Left lung (tissue), 10 donors: ENCODE data around the gene GPR171. TPM values are rescaled to one million over a fixed set of nuclear protein-coding genes. Genes with fewer than 3 reads are reported as not detected.

Source experiments
- ATAC-seq: fragments of 200-7000 bp; cut with Tn5 transposase; one replicate; pipeline ENCODE4 v1.9.1; 2020; ENCODE audit warnings: moderate library complexity
- DNase-seq, 4 donors: peaks; one replicate each; pipeline ENCODE4 v3.0.0-alpha.2; 2013 to 2020
- H3K27ac ChIP-seq, 2 donors: fragments of 200-600 bp; sonication (generic) in 1 of 2; one replicate each; pipeline versions ENCODE4 v1.5.0 to v1.8.0; 2020 to 2021
- H3K27me3 ChIP-seq, 2 donors: fragments of 200-600 bp; sonication (generic) in 1 of 2; one replicate each; pipeline versions ENCODE4 v1.5.0 to v1.8.0; 2020 to 2021
- H3K36me3 ChIP-seq, 2 donors: fragments of 200-600 bp; sonication (generic) in 1 of 2; one replicate each; pipeline versions ENCODE4 v1.5.0 to v1.8.0; 2020 to 2021
- H3K4me1 ChIP-seq, 2 donors: fragments of 200-600 bp; one replicate each; pipeline ENCODE4 v1.8.0; 2021
- H3K4me3 ChIP-seq, 2 donors: fragments of 200-600 bp; sonication (generic) in 1 of 2; one replicate each; pipeline versions ENCODE4 v1.5.0 to v1.8.0; 2020 to 2021; ENCODE audit warnings: mild to moderate bottlenecking in 1 of 2
- H3K9me3 ChIP-seq, 2 donors: fragments of 200-600 bp; sonication (generic) in 1 of 2; one replicate each; pipeline versions ENCODE4 v1.5.0 to v1.8.0; 2020 to 2021
- intact Hi-C, 2 donors: fragments of 100-400 bp; cut with DNase I; formaldehyde crosslinking; loops; one replicate each; pipeline versions ENCODE4 v1.11.2 to v1.14.2; 2022
- polyA plus RNA-seq, 6 donors: library from polyadenylated mRNA; unstranded; fragments of 120-200 nt; gene quantifications; one replicate each; pipeline ENCODE4 v1.2.1, GENCODE V29; 2013; ENCODE audit not compliant: insufficient read length in 6 of 6
- total RNA-seq, 2 donors: library from RNA; stranded (reverse); fragmentation: NEBNext Ultra II Directional; extraction: Animal tissue kit (Norgen Biotek cat#: 25700); gene quantifications; one replicate each; pipeline ENCODE4 v1.2.1, GENCODE V29; 2021
- TF ChIP-seq, protein P1 (sequence below), 2 donors: fragments of 200-600 bp; sonication (generic) in 1 of 2; IDR thresholded peaks; one replicate each; pipeline versions ENCODE4 v1.5.0 to v1.8.0; 2021; ENCODE audit warnings: antibody characterized with exemption in 2 of 2
- donor health status: DM: no; HTN: yes; CAD: no.
- donor health status: DM: no; HTN: no; CAD: no.

Gene GPR171
- total and polyA plus RNA-seq, 8 donors: 0.29 to 2.9 (median 0.84) TPM

DNA sequence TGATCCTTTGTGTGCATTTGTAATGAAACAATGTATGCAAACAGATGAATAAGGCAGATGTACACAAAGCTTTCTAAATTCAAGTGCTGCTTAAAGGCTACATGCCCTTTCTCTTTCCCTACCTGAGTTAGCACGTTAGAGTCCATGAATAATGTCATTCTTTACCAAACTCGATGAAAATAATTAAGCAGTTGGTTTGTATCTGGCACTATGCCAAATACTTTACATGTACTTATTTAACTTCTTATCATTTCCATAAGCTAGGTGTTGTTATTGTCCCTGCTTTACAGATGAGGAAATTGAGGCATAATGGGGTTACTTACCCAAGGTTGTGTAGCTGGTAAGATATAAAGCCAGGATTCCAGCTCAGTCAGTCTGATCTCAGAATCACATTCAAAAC is 2.4 kb downstream of the GPR171 start:
- intact Hi-C loops: no loop called here
- no peaks in the 10 kb centered on the region for H3K4me1 ChIP-seq
- no peaks in the 10 kb centered on the region for H3K9me3 ChIP-seq
- no peak overlapping the region for H3K27ac ChIP-seq
- no peaks in the 10 kb centered on the region for H3K27me3 ChIP-seq
- no peak for ATAC-seq
- H3K36me3 ChIP-seq: no peaks in the 10 kb centered on the region
- TF ChIP-seq, protein P1, sequence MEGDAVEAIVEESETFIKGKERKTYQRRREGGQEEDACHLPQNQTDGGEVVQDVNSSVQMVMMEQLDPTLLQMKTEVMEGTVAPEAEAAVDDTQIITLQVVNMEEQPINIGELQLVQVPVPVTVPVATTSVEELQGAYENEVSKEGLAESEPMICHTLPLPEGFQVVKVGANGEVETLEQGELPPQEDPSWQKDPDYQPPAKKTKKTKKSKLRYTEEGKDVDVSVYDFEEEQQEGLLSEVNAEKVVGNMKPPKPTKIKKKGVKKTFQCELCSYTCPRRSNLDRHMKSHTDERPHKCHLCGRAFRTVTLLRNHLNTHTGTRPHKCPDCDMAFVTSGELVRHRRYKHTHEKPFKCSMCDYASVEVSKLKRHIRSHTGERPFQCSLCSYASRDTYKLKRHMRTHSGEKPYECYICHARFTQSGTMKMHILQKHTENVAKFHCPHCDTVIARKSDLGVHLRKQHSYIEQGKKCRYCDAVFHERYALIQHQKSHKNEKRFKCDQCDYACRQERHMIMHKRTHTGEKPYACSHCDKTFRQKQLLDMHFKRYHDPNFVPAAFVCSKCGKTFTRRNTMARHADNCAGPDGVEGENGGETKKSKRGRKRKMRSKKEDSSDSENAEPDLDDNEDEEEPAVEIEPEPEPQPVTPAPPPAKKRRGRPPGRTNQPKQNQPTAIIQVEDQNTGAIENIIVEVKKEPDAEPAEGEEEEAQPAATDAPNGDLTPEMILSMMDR (IDR thresholded peaks at IDR 0.05): no peak
- DNase-seq: no peak
- H3K4me3 ChIP-seq: no peak overlapping the region

DNA sequence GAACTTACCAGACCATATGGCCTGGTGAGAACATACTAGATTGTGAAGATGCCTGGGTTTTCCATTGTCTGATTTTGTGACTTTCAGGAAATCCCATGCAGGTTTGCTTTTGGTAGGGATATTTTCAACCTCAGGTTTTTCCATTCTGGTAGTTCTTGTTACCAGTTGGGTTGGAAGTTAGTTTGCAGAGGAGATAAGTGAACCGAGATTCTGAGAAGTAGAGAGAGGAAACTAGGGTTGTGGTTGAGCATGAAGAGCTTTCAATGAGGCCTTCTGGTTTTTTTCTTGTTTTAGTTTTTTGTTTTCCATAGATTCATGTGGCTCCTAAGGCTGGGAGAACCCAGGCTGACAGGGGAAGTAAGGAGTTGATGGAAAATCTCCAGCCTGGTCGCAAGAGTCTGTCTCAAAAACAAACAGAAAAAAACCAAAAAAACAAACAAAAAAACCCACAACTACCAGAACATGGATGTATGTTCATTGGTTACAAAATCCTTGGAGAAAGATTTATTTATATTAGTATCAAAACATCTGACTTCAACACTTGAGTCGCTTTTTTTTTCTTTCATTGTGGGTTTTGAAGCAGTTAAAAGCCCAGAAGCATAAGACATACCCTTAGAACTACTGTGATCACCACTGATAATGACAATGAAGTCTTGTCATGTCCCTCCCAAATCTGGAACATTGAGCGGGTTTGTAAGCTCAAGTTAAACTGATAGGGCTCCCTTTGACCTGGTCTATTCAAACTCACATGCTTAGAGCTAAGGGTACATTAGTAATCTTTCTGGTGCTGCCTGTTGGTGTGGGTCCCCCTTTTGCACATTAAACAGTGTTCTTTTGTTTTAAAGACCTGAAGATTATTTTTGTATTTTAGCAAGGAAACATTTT is 3.2 kb downstream of the GPR171 start:
- intact Hi-C loops: no loop called here
- Histone ChIP-seq H3K4me1 (no peaks in the 10 kb centered on the region), H3K9me3 (no peaks in the 10 kb centered on the region), H3K4me3 (no peak overlapping the region), H3K36me3 (no peaks in the 10 kb centered on the region), H3K27ac (no peak overlapping the region), H3K27me3 (no peaks in the 10 kb centered on the region)
- TF ChIP-seq, protein P1 (IDR thresholded peaks at IDR 0.05): no peak
- DNase-seq (no peak), ATAC-seq (no peak)

GRCh38 chr3:151198849-151199248 is 4.2 kb downstream of the GPR171 start:
- Histone ChIP-seq H3K9me3 (no peaks in the 10 kb centered on the region), H3K27me3 (no peaks in the 10 kb centered on the region), H3K36me3 (no peaks in the 10 kb centered on the region), H3K27ac (no peak overlapping the region), H3K4me3 (no peak overlapping the region), H3K4me1 (no peaks in the 10 kb centered on the region)
- TF ChIP-seq, protein P1 (IDR thresholded peaks at IDR 0.05): no peak
- intact Hi-C loops: no loop called here
- DNase-seq (no peak), ATAC-seq (no peak)

GRCh38 chr3:151197981-151198767 is 4.8 kb downstream of the GPR171 start:
- Histone ChIP-seq H3K27me3 (no peaks in the 10 kb centered on the region), H3K9me3 (no peaks in the 10 kb centered on the region), H3K36me3 (no peaks in the 10 kb centered on the region), H3K27ac (peak overlapping the region in 1 of 2 donors; percentile 26), H3K4me3 (no peak overlapping the region), H3K4me1 (no peaks in the 10 kb centered on the region)
- ATAC-seq: peak; percentile 71
- intact Hi-C loops: no loop called here
- peak in 1 of 4 donors; percentile 26 for DNase-seq
- TF ChIP-seq, protein P1 (IDR thresholded peaks at IDR 0.05): no peak

- TF ChIP-seq, protein P1 (IDR thresholded peaks at IDR 0.05): no peak
- no peaks in the 10 kb centered on the region for H3K4me1 ChIP-seq
- DNase-seq: no peak
- no peak overlapping the region for H3K27ac ChIP-seq
- no peaks in the 10 kb centered on the region for H3K9me3 ChIP-seq
- H3K36me3 ChIP-seq: no peaks in the 10 kb centered on the region
- no peak overlapping the region for H3K4me3 ChIP-seq
- no peak for ATAC-seq
- intact Hi-C loops: no loop called here
- H3K27me3 ChIP-seq: no peaks in the 10 kb centered on the region
These were observed 5.8 kb downstream of the GPR171 start for GRCh38 chr3:151197228-151197627.
